ENCODE data around the gene HOXD1. TPM values are rescaled to one million over a fixed set of nuclear protein-coding genes. Genes with fewer than 3 reads are reported as not detected.

HOXD1 gene
- total RNA-seq, 2 experiments from 2014 or later = not detected

DNA sequence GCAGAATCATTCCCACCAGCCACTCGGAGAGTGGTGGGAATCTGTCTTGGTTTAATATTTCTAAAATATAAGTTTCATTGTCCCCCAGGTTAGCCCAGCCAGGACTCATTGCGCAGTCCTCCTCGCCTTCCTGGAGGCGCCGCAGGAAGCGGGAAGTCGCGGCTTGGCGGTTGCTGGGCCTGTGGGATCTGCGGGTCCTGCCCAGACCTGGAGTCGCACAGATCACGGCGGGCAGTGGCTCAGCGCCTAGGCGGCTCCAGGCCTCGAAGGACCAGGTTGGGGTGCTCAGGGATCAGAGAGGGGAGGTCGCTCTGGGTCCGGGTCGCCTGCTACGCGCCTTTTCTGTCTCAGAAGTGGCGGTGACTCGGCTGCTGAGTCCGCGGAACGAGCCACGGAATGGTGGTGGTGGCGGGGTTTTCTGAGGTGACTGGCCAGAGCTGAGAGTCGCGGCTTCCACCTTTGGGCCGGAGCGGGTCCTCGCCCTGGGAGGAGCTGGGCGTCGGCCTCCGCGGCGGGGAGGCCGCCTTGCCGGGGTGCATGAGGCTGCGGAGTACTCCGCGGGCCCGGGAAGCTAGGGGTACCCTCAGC lies 28.7 kb upstream of the HOXD1 start:
- no peak overlapping the region for H3K27ac ChIP-seq (ENCODE audit: low read depth, low read length, poor library complexity, severe bottlenecking)
- intact Hi-C loops (cut with micrococcal nuclease; ENCODE audit: unreplicated experiment) = no loop called here
- H3K79me2 ChIP-seq (ENCODE audit: insufficient read depth, low read depth, low read length) = no peaks in the 10 kb centered on the region
- H3K36me3 ChIP-seq (ENCODE audit: insufficient read depth, low read length) = no peaks in the 10 kb centered on the region
- ChIA-PET CTCF (ENCODE audit: unreplicated experiment) (no interaction called here), POLR2A (no interaction called here)
- no peaks in the 10 kb centered on the region for H4K20me1 ChIP-seq (ENCODE audit: insufficient read depth, low read length)
- BruUV-seq (replicated peaks) = no TSS peak
- no peaks in the 10 kb centered on the region for H3K9me2 ChIP-seq (ENCODE audit: insufficient read depth, low read length)
- DNase-seq (ENCODE audit: low spot score) = no peak
- TF ChIP-seq, protein P1, sequence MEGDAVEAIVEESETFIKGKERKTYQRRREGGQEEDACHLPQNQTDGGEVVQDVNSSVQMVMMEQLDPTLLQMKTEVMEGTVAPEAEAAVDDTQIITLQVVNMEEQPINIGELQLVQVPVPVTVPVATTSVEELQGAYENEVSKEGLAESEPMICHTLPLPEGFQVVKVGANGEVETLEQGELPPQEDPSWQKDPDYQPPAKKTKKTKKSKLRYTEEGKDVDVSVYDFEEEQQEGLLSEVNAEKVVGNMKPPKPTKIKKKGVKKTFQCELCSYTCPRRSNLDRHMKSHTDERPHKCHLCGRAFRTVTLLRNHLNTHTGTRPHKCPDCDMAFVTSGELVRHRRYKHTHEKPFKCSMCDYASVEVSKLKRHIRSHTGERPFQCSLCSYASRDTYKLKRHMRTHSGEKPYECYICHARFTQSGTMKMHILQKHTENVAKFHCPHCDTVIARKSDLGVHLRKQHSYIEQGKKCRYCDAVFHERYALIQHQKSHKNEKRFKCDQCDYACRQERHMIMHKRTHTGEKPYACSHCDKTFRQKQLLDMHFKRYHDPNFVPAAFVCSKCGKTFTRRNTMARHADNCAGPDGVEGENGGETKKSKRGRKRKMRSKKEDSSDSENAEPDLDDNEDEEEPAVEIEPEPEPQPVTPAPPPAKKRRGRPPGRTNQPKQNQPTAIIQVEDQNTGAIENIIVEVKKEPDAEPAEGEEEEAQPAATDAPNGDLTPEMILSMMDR (conservative IDR thresholded peaks at IDR 0.05; ENCODE audit: low read length) = no peak
- TF ChIP-seq EZH2phosphoT487 (IDR thresholded peaks at IDR 0.05; ENCODE audit: borderline replicate concordance, low read depth, low read length) = no peak
- no peaks in the 10 kb centered on the region for H3K4me1 ChIP-seq (ENCODE audit: insufficient read depth, low read length, poor library complexity, severe bottlenecking)
- no peak overlapping the region for H3K4me2 ChIP-seq (ENCODE audit: low read length)
- H2AFZ ChIP-seq (ENCODE audit: low read length) = no peak overlapping the region
- H3K9me3 ChIP-seq (ENCODE audit: low read length) = no peaks in the 10 kb centered on the region
- no peak overlapping the region for H3K4me3 ChIP-seq (ENCODE audit: low read depth, low read length, poor library complexity, severe bottlenecking)

DNA sequence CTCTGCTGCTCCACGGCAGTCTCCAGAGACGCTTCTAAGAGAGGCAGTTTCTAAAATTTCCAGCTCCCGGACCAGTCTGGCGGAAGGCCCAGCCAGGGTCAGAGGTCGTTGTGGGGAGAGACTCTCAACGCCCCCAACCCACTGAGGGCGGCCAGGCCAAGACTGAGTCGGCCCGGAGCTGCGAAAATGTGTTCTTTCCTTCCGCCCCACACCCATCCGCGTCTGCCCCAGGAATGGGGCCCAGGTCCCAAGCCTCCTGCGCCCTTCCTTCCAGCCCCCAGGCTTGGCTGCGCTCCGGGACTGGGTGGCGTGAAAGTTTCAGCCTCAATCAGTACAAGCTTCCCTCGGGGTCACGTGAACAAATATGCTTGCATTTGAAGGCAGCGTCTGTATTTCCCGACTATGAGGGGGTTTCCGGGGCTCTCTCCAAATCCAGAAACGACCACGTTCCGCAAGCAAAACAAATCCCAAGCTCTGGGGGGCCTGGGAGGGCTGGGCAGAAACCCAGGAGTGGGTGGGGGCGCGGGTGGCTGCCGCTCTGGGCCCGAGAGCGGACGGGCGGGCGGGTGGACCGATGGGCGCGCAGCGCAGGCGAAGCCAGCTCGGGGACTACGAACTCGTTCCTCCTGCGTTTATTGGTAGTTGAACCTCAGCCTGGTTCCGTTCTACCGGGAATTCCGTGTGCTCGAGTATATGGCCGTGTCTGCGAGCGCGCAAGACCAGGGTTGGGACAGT lies 28.1 kb upstream of the HOXD1 start:
- Histone ChIP-seq H3K79me2 (ENCODE audit: insufficient read depth, low read depth, low read length) (no peaks in the 10 kb centered on the region), H3K4me1 (ENCODE audit: insufficient read depth, low read length, poor library complexity, severe bottlenecking) (no peaks in the 10 kb centered on the region), H3K9me2 (ENCODE audit: insufficient read depth, low read length) (no peaks in the 10 kb centered on the region), H3K27ac (ENCODE audit: low read depth, low read length, poor library complexity, severe bottlenecking) (no peak overlapping the region), H2AFZ (ENCODE audit: low read length) (no peak overlapping the region), H3K9me3 (ENCODE audit: low read length) (no peaks in the 10 kb centered on the region), H4K20me1 (ENCODE audit: insufficient read depth, low read length) (no peaks in the 10 kb centered on the region), H3K36me3 (ENCODE audit: insufficient read depth, low read length) (no peaks in the 10 kb centered on the region), H3K4me2 (ENCODE audit: low read length) (no peak overlapping the region), H3K4me3 (ENCODE audit: low read depth, low read length, poor library complexity, severe bottlenecking) (no peak overlapping the region)
- no TSS peak for BruUV-seq (replicated peaks)
- DNase-seq (ENCODE audit: low spot score) = no peak
- intact Hi-C loops (cut with micrococcal nuclease; ENCODE audit: unreplicated experiment) = no loop called here
- ChIA-PET CTCF (ENCODE audit: unreplicated experiment) (no interaction called here), POLR2A (interaction anchor here (0.7 kb wide), 1 partner anchor 474 kb away, joined by 3 read pairs; no protein-coding TSS in a partner anchor)
- no peak for TF ChIP-seq EZH2phosphoT487 (IDR thresholded peaks at IDR 0.05; ENCODE audit: borderline replicate concordance, low read depth, low read length)
- TF ChIP-seq, protein P1 (conservative IDR thresholded peaks at IDR 0.05; ENCODE audit: low read length) = no peak
